CD4-positive, alpha-beta T cell treated with Interleukin-12 subunit alpha and Interleukin-12 subunit beta, for 1 hour (primary cell): ENCODE data around the gene TWNK.
A peak's percentile ranks its signal among the peaks of the same experiment; 100 is the strongest.

ENCODE experiments used
- DNase-seq: peaks from one replicate; pipeline ENCODE4 v3.0.0-alpha.2; 2020

Gene TWNK

GRCh38 chr10:100998183-100998990, 11.0 kb downstream of the TWNK start:
- peak; percentile 68 for DNase-seq

- peak; percentile 83 for DNase-seq
Measured at GRCh38 chr10:100998991-100999741, 11.8 kb downstream of the TWNK start.

GRCh38 chr10:100999742-101000126, 12.4 kb downstream of the TWNK start, which contains the start of gene LZTS2:
LZTS2 (plus strand) TSS chr10:100999808; CDS start chr10:101002539, 2,731 bp downstream.
- no peak for DNase-seq

GRCh38 chr10:101000127-101000914, 13.0 kb downstream of the TWNK start:
- no peak for DNase-seq

GRCh38 chr10:101000915-101001658, 13.7 kb downstream of the TWNK start:
- DNase-seq, result no peak

- DNase-seq, result no peak
Measured at GRCh38 chr10:101001659-101002035, 14.3 kb downstream of the TWNK start.

GRCh38 chr10:101002456-101002855, 15.1 kb downstream of the TWNK start:
- DNase-seq, result no peak

- DNase-seq, result no peak
Measured at GRCh38 chr10:101003639-101004206, 16.4 kb downstream of the TWNK start.

GRCh38 chr10:101005361-101005760, 18.0 kb downstream of the TWNK start:
- no peak for DNase-seq

- no peak for DNase-seq
Measured at GRCh38 chr10:101005869-101006567, 18.7 kb downstream of the TWNK start.

GRCh38 chr10:101006593-101007098, 19.3 kb downstream of the TWNK start:
- DNase-seq, result no peak

GRCh38 chr10:101007099-101007711, 19.9 kb downstream of the TWNK start:
- DNase-seq, result no peak

GRCh38 chr10:101007915-101008822, 20.8 kb downstream of the TWNK start:
- no peak for DNase-seq

- no peak for DNase-seq
Measured at GRCh38 chr10:101008823-101009423, 21.6 kb downstream of the TWNK start.

- DNase-seq, result no peak
Measured at GRCh38 chr10:101010329-101010728, 23.0 kb downstream of the TWNK start.

- no peak for DNase-seq
Measured at GRCh38 chr10:101011517-101012423, 24.4 kb downstream of the TWNK start.

- DNase-seq, result peak; percentile 81
Measured at GRCh38 chr10:101012525-101013364, 25.4 kb downstream of the TWNK start.
